PC-3 (cell line): ENCODE data around the gene B4GALNT4. TPM values are rescaled to one million over a fixed set of nuclear protein-coding genes. Genes with fewer than 3 reads are reported as not detected.

Experiments
- ATAC-seq: fragments of 200-7000 bp; cut with Tn5 transposase; 2 replicates; pipeline ENCODE4 v1.9.1; 2020; ENCODE audit warnings: mild to moderate bottlenecking, moderate library complexity
- BruUV-seq: library from RNA; stranded (reverse); fragments of 400-500 nt; replicated peaks from 2 replicates; lab custom pipeline; 2021; lab: Mats Ljungman, UMichigan
- CTCF ChIA-PET: fragments of 300-600 bp; sonication (Branson Sonifier 250); formaldehyde crosslinking; loops from one replicate; lab custom pipeline; 2022; ENCODE audit warnings: antibody characterized with exemption; lab: Charles Lee
- POLR2A ChIA-PET: fragments of 300-600 bp; sonication (Branson Sonifier 250); formaldehyde crosslinking; loops from one replicate; lab custom pipeline; 2022; ENCODE audit warnings: antibody characterized with exemption; ENCODE audit not compliant: unreplicated experiment; lab: Charles Lee
- DNase-seq: peaks from one replicate; pipeline ENCODE4 v3.0.0-alpha.2; 2015
- H2AFZ ChIP-seq: fragments of 300-600 bp; sonication (generic); 2 replicates; pipeline ENCODE4 v1.6.0; 2016; ENCODE audit warnings: antibody characterized with exemption, low read length
- H3F3A ChIP-seq: fragments of 300-600 bp; sonication (generic); one replicate; pipeline ENCODE4 v1.6.0; 2017; ENCODE audit warnings: antibody characterized with exemption, low read length, control low read depth, mild to moderate bottlenecking; ENCODE audit not compliant: unreplicated experiment
- H3K27ac ChIP-seq: fragments of 300-600 bp; sonication (generic); 2 replicates; pipeline ENCODE4 v1.5.1; 2016; ENCODE audit warnings: mild to moderate bottlenecking, low read length
- H3K27me3 ChIP-seq: fragments of 300-600 bp; sonication (generic); 2 replicates; pipeline ENCODE4 v1.6.1; 2016; ENCODE audit warnings: low read length, mixed read lengths
- H3K36me3 ChIP-seq: fragments of 300-600 bp; sonication (generic); 2 replicates; pipeline ENCODE4 v1.6.1; 2016; ENCODE audit warnings: low read depth, mixed run types, low read length, mixed read lengths
- H3K4me1 ChIP-seq: fragments of 300-600 bp; sonication (generic); 2 replicates; pipeline ENCODE4 v1.5.1; 2016; ENCODE audit warnings: low read length; ENCODE audit not compliant: insufficient read depth
- H3K4me2 ChIP-seq: fragments of 300-600 bp; sonication (generic); 2 replicates; pipeline ENCODE4 v1.6.0; 2016; ENCODE audit warnings: low read length
- H3K4me3 ChIP-seq: fragments of 300-600 bp; sonication (generic); 2 replicates; pipeline ENCODE4 v1.5.1; 2016; ENCODE audit warnings: mild to moderate bottlenecking, low read length, mixed read lengths
- H3K79me2 ChIP-seq: fragments of 300-600 bp; sonication (generic); 2 replicates; pipeline ENCODE4 v1.6.1; 2017; ENCODE audit warnings: low read length, mixed read lengths
- H3K9ac ChIP-seq: fragments of 300-600 bp; sonication (generic); 2 replicates; pipeline ENCODE4 v1.6.0; 2016; ENCODE audit warnings: mild to moderate bottlenecking, low read length
- H3K9me2 ChIP-seq: fragments of 300-600 bp; sonication (generic); replicated peaks from 2 replicates; pipeline ENCODE4 v1.6.1; 2016; ENCODE audit warnings: mixed run types, low read length, mixed read lengths
- H3K9me3 ChIP-seq: fragments of 300-600 bp; sonication (generic); 2 replicates; pipeline ENCODE4 v1.6.1; 2016; ENCODE audit warnings: low read length, mixed read lengths
- H4K20me1 ChIP-seq: fragments of 300-600 bp; sonication (generic); 2 replicates; pipeline ENCODE4 v1.6.1; 2016; ENCODE audit warnings: low read length, mixed read lengths
- EZH2 ChIP-seq: fragments of 300-600 bp; sonication (generic); IDR thresholded peaks from one replicate; pipeline ENCODE4 v1.6.1; 2017; ENCODE audit warnings: antibody characterized with exemption, mild to moderate bottlenecking, low read length; ENCODE audit not compliant: unreplicated experiment
- EZH2phosphoT487 ChIP-seq: fragments of 300-600 bp; sonication (generic); IDR thresholded peaks from 2 replicates; pipeline ENCODE4 v1.6.1; 2018; ENCODE audit warnings: mild to moderate bottlenecking, antibody characterized with exemption, low read length, borderline replicate concordance
- intact Hi-C: fragments of 100-400 bp; cut with micrococcal nuclease; formaldehyde crosslinking; loops from 2 replicates; pipeline ENCODE4 v1.9.0; 2023
- total RNA-seq: library from RNA; depleted of rRNA; stranded (reverse); fragments of >200 nt; gene quantifications from 2 replicates; pipeline ENCODE4 v1.2.3, GENCODE V29; 2014
- TF ChIP-seq, protein P1 (sequence below): fragments of 300-600 bp; sonication (generic); conservative IDR thresholded peaks from 2 replicates; pipeline ENCODE4 v1.5.1; 2017; ENCODE audit warnings: antibody characterized with exemption, low read depth, mild to moderate bottlenecking, low read length

B4GALNT4 gene
- total RNA-seq, 1 experiment from 2014 or later: 52.9 TPM

DNA sequence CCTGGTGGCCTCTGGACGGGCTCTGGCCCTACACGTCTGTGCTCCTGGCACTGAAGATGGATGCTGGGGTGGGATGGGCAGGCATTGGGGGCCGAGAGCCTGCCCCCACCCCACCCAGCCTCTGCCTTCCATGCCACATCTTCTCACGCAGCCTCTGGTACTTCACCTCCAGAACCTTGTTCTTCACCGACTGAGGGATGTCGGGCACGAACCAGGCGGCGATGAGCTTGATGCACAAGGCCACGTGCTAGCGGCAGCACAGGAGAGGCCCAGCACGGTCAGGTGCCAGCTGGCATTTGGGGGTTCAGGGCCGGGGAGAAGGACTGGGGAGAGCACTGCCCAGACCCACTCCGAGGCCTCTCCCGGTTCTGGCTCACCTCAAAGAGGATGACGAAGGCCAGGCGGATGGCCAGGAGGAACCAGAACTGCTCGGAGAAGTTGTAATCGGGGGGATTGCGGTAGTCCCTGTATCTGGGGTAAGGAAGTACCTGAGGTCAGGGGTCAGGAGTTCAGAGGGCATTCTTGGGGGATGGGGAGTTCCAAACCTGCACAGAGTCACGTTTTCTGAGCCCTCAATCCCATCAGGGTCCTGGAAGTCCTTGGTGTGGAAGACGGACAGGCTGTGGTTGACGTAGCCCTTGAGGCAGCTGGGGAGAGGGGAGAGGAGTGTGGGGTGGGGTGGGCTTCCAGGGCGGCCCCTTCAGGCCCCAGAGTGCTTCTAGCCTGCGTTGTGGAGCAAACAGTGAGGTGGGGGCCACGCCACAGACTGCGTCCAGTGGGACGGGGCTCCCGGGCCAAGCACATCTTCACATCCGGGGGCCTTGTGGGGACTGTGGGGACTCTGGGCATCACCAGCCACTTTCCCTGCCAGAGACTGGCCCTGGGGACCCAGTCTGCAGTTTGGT is 49.3 kb downstream of the B4GALNT4 start:
- no peaks in the 10 kb centered on the region for H3K36me3 ChIP-seq
- TF ChIP-seq, protein P1, sequence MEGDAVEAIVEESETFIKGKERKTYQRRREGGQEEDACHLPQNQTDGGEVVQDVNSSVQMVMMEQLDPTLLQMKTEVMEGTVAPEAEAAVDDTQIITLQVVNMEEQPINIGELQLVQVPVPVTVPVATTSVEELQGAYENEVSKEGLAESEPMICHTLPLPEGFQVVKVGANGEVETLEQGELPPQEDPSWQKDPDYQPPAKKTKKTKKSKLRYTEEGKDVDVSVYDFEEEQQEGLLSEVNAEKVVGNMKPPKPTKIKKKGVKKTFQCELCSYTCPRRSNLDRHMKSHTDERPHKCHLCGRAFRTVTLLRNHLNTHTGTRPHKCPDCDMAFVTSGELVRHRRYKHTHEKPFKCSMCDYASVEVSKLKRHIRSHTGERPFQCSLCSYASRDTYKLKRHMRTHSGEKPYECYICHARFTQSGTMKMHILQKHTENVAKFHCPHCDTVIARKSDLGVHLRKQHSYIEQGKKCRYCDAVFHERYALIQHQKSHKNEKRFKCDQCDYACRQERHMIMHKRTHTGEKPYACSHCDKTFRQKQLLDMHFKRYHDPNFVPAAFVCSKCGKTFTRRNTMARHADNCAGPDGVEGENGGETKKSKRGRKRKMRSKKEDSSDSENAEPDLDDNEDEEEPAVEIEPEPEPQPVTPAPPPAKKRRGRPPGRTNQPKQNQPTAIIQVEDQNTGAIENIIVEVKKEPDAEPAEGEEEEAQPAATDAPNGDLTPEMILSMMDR: no peak
- TF ChIP-seq EZH2phosphoT487 (no peak), EZH2 (no peak)
- H4K20me1 ChIP-seq: no peaks in the 10 kb centered on the region
- no peaks in the 10 kb centered on the region for H3K27me3 ChIP-seq
- intact Hi-C loops: no loop called here
- H3K9me3 ChIP-seq: no peaks in the 10 kb centered on the region
- H3F3A ChIP-seq: no peaks in the 10 kb centered on the region
- no peak overlapping the region for H3K9ac ChIP-seq
- DNase-seq (no peak), ATAC-seq (no peak)
- peaks cover 22% of the 10 kb centered on the region for H3K79me2 ChIP-seq
- ChIA-PET CTCF (no interaction called here), POLR2A (interaction anchor here (0.6 kb wide), 1 partner anchor 423 kb away, joined by 3 read pairs; no protein-coding TSS in a partner anchor)
- H2AFZ ChIP-seq: no peak overlapping the region
- H3K27ac ChIP-seq: no peak overlapping the region
- peaks cover 27% of the 10 kb centered on the region for H3K4me1 ChIP-seq
- H3K9me2 ChIP-seq: no peaks in the 10 kb centered on the region
- no peak overlapping the region for H3K4me3 ChIP-seq
- no TSS peak for BruUV-seq
- H3K4me2 ChIP-seq: no peak overlapping the region

DNA sequence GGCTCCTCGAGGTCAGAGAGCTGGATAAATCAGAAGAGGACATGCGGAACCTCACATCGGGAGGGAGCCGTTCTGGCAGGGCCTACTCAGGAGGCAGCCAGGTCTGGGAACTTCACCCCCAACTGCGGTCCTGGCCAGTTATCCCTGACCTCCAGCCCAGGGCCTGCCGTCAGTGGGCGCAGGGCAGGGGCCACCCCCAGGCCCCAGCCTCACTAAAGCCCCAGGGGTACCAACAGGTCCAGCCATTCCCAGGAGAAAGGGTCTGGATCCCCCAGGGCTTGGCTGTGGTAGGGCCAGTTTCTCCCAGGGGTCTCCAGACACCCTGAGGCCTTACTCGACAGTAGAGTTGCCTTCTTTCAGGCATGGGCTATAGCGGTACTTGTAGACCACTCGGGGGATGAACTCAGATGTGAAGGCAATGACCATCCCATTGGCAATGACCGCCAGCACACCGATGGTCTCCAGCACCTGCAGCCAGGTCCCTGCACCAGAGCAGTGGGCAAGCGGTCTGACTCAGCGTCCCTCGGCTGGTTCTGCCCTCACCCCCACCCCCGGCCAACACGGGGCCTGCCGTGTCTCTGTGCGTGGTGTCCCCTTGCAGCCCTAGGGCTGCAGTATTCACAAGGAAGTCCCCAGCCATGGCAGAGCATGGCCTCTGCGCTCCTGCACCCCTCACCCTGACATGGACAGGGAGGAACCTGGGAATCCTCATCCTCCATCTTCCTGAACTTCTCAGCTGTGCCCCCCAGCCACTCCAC is 50.1 kb downstream of the B4GALNT4 start:
- CTCF ChIA-PET: no interaction called here
- intact Hi-C loops: no loop called here
- Histone ChIP-seq H3K9me2 (no peaks in the 10 kb centered on the region), H3K79me2 (peaks cover 19% of the 10 kb centered on the region), H3K27ac (no peak overlapping the region), H3K9me3 (no peaks in the 10 kb centered on the region), H2AFZ (no peak overlapping the region), H3K9ac (no peak overlapping the region), H3K4me2 (no peak overlapping the region), H3K4me1 (peaks cover 25% of the 10 kb centered on the region), H3K4me3 (no peak overlapping the region), H3K36me3 (no peaks in the 10 kb centered on the region), H3F3A (no peaks in the 10 kb centered on the region), H4K20me1 (no peaks in the 10 kb centered on the region), H3K27me3 (no peaks in the 10 kb centered on the region)
- POLR2A ChIA-PET: interaction anchor here (0.6 kb wide), 1 partner anchor 422 kb away, joined by 3 read pairs; no protein-coding TSS in a partner anchor
- ATAC-seq: no peak
- TF ChIP-seq EZH2phosphoT487 (no peak), EZH2 (no peak)
- TF ChIP-seq, protein P1: no peak
- no peak for DNase-seq
- BruUV-seq: no TSS peak
